ENCODE measurements around the gene C10orf62.
"Not testable (repeated sequence)": the region's sequence is repeated elsewhere in the genome, so short reads cannot be mapped to it uniquely, and the experiment has no call there.

C10orf62 gene, protein sequence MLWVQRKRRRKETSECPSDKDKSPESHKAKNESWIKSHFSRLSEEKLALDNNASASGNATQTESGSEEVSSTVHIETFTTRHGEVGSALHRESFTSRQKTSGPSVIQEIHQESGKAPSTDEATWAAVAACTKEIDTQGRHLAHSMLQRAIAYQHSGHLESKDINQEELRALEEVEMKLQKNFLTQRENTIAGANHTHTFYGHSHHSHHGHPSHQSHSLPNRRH

DNA sequence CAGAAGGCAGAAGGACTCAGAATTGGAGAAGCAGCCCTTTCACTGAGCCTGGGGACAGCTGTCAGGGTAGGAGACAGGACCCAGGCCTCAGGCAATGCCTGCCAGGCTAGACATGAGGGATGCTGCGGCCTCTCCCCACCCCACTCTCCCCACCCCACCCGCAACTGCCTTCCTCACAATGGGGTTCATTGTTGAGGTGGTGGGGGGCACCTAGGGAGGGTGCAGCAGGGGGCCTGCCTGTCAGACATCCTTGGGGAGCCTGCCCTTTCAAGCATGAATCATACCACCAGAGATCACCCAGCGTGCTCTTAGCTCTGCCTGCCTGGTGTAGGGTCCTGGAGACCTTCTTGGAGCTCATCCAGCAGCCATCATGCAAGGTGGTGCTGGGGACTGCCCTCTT is at the start of gene C10orf62:
TSS of gene C10orf62 (plus strand) at position 243 of the 400 bp plus-strand sequence. CDS start 177 bp downstream, outside the sequence.
- DNase-seq (ENCODE audit: low read depth in 3 of 3): no peak

DNA sequence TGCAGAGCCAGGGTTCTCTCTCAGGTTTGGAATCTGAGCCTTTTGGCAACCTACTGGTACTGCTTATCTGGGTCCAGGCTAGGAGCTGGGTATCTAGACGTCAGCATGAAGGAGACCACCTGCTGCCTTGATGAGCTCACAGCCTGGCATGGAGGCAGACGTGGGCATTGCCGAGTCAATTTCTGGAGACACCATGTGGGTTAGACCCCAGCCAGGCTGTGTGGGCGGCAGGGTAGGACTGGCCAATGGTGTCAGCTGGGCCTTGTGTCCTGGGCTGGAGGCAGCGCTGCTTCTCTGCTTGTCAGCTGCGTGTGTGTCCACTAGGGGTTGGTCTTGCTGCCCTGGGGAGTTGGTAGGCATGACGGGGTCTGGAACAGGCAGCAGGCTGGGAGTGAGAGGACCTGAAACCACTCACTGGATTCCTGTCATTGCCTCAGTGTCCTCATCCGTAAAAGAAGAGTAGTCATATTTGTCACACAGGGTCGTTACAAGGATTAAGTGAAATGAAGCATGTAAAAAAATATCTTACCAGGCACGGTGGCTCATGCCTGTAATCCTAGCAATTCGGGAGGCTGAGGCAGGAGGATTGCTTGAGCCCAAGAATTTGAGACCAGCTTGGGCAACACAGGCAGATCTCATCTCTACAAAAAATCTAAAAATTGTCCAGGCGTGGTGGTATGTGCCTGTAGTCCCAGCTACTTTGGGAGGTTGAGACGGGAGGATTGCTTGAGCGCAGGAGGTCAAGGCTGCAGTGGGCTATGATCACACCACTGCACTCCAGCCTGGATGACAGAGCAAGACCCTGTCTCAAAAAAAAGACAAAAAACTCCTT is 48.6 kb upstream of the C10orf62 start:
- DNase-seq (ENCODE audit: low read depth in 3 of 3): no peak

DNA sequence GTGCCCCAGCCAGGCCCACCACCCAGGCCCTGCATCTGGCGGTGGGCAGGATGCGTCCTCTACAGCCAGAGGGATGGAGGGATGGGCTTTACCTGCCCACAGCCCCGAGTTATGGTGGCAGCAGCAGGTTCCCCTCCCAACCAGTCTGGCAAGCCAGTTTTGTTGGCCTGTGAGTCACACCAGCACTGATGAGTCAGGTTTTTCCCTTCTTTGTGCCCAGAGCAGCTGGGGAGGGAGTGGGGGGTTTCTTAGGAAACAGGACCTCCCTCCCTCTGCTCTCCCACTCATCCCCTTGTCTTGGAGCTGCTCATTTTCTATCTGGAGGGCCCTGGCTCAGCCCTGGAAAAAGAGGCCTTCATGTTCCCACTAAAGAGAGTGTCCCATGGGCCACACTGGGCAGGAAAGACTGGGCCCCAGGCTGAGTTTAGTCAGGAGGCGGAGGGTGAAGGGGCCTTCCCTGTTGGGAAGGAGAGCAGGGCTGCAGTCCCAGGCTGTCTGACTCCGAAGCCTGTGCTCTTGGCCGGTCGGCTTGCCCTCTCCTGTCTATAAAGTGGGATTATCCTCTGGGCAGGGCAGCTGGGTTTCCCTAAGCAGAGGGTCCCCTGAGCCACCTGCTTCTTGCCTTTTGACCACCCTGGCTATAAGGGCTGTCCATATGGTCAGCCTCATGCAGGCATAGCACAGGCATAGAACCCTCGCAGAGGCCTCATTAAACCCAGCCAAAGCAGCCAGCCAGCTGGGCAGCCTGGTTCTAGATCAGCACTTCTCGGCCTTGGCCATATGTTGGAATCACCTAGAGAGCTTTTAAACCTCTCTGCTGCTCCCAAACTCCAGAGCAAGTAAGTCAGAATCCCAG is 47.1 kb upstream of the C10orf62 start:
- DNase-seq (ENCODE audit: low read depth in 3 of 3): peak in 1 of 3 donors; percentile 34

DNA sequence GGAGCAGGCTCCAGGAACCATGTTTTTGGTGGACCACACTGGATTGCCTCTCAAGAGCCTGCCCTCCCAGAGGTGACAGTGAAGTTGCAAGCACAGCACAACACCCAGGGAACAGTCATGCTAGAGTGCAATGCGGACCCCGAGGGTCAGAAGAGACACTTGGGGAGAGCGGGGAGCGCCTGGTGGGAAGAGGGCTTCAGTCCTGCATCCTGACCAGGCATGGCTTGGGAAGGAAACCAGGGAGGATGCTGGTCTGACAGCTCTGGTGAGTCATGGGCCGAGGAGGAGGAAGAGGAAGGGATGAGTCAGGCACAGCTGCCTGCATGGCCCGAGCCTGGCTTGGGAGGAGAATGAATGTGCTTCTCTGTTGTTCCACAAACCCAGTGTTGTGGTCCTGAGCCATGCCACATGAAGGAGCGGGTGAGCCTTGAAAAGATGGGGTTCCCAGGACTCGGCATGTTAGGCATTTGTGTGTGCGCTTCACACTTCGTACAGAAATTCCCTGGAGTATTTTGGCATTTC is 46.4 kb upstream of the C10orf62 start:
- peak; percentile 39 to 62 (median 60) for DNase-seq (ENCODE audit: low read depth in 3 of 3)

DNA sequence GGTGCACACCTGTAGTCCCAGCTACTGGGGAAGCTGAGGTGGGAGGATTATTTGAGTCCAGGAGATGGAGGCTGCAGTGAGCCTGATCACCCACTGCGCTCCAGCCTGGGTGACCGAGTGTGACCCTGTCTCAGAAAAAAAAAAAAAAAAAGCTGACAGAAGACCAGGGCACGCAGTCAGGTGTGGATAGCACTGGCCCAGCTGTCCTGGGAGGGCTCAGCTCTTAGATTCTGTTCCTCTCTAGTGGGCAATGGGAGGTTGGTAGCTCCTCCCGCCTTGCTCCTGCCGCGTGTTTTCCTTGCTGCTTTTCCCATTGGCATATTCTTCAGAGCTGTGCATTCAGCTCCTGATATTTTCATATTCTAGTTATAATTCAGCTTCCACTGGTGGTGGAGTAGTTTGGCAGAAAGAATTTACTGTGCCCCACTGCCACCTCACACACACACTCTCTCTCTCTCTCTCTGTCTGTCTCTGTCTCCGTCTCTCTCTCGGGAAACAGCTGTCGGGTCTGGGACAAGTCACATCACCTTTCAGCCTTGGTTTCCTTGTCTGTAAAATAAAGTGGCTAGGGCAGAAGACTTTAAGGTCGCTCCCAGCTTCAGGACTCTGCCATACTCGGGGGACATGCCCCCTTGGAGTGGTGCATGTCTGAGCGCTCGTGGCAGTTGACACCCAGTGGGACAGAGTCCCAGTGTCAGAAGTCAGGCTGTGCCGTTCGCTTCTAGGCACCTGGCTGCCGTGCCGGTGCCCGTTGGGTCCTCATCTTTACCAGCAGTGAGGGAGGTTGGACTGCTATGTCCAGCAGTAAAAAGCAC is 42.9 kb upstream of the C10orf62 start:
- DNase-seq (ENCODE audit: low read depth in 3 of 3): no peak

DNA sequence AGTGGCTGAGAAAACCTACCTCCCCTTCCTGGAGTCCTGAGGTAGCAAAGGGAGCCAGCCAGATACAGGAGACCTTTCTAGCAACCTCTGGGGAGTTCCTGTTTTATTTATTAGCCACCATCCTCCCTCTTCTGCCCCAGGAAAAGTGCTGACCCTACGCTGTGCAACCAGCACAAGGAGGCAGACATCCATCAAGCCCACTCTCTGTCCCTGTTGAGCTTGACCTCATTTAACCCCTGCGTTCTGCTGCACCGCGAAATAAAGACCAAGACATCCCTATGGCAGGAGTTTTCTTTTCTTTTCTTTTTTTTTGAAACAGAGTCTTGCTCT is 42.3 kb upstream of the C10orf62 start:
- DNase-seq (ENCODE audit: low read depth in 3 of 3): no peak

DNA sequence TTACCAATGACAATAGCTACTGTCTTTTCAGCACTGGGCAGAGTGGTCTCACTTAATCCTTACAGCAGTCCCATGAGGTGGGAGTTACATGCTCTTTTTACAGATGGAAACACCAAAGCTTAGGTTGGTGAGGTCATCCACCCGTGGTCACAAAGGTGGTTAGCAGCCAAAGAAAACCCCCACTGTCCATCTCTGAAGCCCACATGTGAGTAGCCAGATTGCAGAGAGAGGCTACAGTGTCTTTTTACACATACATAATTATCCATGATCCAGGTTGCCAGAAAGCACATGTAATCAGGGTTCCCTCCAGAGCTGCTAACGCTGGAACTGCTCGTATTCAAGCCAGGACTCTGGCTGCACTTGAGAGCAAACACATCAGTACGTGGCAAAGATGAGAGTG is 41.6 kb upstream of the C10orf62 start:
- no peak for DNase-seq (ENCODE audit: low read depth in 3 of 3)

DNA sequence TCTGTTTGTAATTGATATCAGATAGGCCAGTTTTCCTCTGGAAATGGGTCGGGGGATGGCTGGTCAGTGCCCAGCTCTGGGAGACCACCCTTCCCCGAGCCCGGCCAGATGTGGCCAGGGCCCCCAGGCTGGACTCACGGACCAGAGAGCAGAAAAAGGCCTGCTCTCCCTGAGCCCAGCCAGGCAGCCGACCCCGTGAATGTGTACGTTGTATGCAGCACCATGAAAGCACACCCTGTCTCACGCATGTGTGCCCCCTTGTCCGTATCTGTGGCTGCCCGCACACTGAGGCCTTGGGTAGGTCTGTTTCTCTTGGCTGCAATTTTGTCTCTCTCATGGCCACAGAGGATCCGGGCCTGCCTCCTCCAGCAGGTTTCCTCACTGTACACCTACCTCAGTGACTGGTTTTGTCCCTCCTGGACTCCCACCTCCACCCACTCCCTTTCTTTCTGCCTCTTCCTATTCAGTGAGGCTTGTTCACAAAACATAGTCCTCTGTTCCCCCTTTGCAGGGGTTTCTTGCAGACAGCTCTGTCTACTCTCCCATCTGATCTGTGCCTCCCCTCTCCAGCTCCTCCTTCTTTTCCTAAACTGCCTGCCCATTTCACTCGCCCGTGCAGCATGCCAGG is 40.6 kb upstream of the C10orf62 start:
- no peak for DNase-seq (ENCODE audit: low read depth in 3 of 3)

DNA sequence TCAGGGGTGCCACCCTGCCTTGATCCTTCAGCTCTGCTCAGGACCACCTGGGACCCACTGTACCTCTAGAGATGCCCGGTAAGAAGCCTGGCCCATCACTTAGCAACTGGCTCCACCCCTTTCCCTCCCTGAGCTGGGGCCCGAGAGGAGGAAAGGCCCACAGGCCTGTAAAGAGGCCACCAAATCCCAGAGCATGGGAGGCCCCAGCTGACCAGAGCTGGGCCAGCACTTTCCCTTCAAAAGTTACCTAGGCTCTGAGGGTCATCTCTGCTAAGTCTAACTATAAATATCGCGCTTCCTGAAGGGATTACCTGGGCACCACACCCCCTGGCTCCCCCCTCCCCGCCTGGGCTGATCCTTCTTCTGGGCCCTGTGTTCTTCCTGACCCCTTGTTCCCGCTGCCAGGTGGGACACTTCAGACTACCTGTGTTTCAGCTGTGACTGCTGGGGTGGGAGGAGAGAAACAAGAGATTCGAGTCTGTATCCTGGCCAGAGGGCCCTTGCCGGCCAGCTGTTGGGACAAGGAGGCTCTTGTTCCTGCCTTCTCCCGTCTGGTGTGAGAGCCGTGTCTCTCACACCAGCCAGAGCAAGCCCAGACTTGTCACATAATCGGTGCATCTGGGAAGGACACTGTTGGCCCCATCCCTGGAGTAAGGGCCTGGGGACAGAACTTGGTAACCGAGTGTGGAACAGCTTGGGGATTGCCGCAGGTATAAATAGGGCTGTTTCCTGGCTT is 39.8 kb upstream of the C10orf62 start:
- no peak for DNase-seq (ENCODE audit: low read depth in 3 of 3)

DNA sequence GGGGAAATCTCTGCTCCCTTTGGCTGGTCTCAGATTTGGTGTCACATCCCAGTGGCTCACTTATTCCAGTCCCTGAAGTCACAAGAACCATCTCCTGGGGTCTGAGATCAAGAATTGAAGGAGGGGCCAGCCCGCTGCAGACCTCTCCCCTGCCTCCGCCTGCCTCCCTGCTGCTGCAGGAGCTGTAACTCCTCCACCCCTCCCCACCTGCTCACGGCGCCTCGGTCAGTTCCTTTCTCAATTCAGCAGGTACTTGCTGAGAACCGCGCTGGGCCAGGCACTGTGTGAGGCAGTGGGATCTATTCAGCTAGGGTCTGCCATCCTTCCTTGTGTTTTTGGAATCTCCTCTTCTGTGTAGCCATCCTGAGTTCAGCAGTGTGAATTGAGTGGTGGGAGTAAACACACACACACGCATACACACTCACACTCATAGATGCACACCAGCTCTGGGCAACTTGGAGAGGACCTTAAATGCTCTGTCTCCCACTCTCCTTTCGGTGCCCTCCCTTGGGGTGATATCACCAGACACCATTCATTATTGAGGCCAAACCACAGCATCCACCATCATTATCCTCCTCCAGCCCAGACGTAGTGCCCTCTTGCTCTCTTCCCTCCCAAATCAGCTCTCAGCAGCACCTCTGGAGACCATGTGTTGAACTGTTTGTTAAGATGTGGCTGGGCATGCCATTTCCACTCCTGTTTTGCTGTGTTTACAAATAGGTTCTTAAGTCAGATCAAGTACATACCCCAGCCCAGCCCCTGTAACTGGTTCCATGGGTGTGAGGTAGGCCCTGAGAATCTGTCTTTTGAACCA is 39.0 kb upstream of the C10orf62 start:
- DNase-seq (ENCODE audit: low read depth in 3 of 3): no peak

DNA sequence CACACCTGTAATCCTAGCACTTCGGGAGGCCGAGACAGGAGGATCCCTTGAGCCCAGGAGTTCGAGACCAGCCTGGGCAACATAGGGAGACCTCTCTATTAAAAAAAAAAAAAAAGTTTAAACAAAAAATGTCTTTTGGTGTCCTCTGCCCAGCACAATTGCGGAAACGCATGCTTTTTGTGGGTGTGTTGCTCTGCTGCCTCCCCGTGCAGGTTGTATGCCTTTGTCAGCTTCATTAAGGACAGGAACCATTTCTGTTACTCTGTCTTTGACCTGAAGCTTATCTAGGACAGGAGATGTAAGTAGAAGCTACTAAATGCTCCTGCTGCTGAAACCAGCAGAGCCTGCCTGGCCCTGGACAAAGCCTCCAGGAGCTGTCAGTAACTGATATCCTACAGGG is 38.2 kb upstream of the C10orf62 start:
- DNase-seq (ENCODE audit: low read depth in 3 of 3): no peak

DNA sequence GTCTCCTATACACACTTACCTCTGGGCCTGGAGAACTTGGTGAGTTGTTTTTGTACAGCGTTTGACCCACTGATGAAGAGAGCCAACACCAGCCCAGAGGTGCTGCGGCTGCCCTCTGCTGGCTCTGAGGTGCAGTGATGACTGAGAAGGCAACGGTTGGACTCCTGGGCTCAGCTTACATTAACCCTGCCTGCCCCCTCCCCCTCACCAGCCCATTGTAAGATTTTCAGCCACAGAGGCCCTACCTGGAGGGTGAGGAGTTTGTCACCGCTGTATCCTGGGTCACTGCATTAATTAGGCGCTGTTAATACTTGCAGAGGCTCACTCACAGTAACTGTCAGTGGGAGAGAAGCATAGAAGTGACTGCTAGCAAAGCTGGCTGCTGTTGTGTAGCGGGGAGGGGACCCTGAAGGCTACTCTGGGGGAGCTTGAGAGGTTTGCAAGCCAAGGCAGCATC is 35.9 kb upstream of the C10orf62 start:
- peak; percentile 20 to 41 (median 29) for DNase-seq (ENCODE audit: low read depth in 3 of 3)

DNA sequence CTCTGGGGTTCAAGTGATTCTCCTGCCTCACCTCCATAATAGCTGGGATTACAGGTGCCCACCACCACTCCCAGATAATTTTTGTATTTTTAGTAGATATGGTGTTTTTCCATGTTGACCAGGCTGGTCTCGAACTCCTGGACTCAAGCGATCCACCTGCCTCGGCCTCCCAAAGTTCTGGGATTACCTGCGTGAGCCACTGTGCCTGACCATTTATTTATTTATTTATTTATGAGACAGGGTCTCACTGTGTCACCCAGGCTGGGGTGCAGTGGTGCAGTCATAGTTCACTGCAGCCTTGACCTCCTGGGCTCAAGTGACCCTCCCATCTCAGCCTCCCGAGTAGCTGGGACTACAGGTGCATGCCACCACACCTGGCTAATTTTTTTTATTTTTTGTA is 35.2 kb upstream of the C10orf62 start:
- DNase-seq (ENCODE audit: low read depth in 3 of 3): not testable (repeated sequence)

DNA sequence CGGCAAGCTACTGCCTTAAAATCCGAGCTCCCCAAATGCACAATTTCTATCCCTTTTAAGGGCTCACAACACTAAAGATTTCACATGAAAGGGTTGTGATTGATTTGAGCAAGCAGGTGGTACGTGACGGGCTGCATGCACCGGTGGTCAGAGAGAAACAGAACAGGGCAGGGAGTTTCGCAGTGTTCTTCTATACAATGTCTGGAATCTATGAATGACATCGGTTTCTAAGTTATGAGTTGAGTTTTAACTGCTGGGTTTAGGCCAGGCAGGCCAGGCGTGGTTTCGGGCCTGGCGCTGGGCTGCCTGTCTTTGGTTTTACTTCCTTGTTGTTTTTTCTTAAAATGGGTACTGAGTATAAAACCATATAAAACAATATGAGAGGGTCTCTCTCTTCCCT is 34.0 kb upstream of the C10orf62 start:
- DNase-seq (ENCODE audit: low read depth in 3 of 3): not testable (repeated sequence)

DNA sequence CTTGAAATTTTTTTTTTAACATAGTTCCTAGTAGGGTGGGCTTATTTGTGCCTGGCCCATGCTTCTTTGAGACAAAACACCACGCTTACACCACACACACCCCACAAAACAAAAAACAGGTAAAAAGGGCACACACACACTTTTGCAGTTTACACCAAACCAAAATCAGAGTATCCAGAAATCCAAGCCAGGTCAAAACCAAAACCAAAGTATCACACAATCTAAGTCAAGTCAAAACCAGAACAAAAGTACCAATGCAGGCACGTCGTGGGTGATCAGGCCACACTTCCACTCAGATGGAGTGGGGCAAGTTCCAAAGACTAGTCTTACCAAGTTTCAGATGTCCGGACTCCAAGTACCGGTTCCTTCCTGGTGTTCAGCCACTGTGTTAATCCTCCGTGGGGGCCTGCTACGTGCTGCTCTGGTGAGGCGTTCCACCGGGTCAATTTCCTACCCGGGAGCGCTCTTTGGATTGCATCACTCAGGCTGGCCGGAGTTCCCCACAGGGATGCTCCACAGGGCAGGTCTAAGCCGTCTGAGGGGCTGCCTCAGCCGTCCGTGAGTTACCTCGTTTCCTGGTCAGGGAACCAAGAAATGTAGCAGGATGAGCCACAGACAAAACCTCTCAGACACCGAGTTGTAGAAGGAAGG is 28.7 kb upstream of the C10orf62 start:
- not testable (repeated sequence) for DNase-seq (ENCODE audit: low read depth in 3 of 3)

DNA sequence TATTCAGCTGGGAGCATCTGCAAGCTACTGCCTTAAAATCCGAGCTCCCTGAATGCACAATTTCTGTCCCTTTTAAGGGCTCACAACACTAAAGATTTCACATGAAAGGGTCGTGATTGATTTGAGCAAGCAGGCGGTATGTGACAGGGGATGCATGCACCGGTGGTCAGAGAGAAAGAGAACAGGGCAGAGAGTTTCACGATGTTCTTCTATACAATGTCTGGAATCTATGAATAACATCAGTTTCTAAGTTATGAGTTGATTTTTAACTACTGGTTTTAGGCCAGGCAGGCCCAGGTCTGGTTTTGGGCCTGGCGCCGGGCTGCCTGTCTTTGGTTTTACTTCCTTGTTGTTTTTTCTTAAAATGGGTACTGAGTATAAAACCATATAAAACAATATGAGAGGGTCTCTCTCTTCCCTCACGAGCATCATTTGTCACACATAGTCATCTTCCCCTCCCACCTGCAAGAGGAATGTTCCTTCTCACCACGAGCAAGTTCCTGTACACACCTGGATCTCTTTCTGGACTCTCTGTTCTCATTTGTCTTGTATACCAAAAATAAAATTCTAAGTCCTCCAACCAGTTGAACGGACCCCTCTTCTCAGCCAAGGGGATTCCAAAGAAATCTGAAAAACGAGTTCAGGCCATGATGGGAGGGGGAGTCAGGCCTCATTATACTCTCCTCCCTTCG is 28.0 kb upstream of the C10orf62 start:
- DNase-seq (ENCODE audit: low read depth in 3 of 3): not testable (repeated sequence)

DNA sequence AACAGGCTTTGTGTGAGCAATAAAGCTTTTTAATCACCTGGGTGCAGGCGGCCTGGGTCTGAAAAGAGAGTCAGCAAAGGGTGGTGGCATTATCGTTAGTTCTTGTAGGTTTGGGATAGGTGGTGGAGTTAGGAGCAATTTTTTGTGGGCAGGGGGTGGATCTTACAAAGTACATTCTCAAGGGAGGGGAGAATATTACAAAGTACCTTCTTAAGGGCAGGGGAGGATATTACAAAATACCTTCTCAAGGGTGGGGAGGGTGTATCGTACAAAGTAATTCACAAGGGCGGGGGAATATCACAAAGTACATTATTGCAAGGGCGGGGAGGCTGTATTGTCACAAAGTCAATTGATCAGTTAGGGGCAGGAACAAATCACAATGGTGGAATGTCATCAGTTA is 27.2 kb upstream of the C10orf62 start:
- not testable (repeated sequence) for DNase-seq (ENCODE audit: low read depth in 3 of 3)

DNA sequence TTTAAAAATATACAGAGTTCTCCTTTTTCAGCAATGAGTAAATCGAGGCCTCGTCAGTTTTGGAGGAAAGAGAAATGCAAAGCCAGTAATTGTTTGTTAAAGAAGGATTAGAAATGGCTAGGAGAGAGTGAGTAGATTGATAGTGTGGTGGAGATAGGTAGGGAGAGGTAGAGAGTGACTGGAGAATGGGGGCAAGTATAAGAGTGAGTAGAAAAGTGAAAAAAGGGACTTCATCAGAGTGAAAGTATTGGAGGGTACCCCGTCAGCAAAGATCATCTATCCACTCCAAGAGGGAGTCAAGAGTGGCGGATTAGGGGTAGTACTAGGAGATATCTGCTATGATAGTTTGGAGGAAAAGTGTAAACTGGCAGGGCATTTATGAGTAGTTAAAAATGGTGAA is 26.2 kb upstream of the C10orf62 start:
- no peak for DNase-seq (ENCODE audit: low read depth in 3 of 3)
